ENCODE results near the gene COL6A1. TPM values are rescaled to one million over a fixed set of nuclear protein-coding genes. Genes with fewer than 3 reads are reported as not detected.

COL6A1 gene
- total and polyA plus RNA-seq, 2 of the 4 experiments (the other 2 are of a cell fraction), result 173 to 1,578 TPM

GRCh38 chr21:45993210-45994085 is 11.9 kb downstream of the COL6A1 start:
- Histone ChIP-seq H4K8ac (ENCODE audit: low read depth in 2 of 2, low read length in 2 of 2) (no peak overlapping the region), H3K9me3 (ENCODE audit: control insufficient read depth, insufficient read depth, low read length) (no peaks in the 10 kb centered on the region), H3K4me2 (ENCODE audit: low read depth, low read length) (no peak overlapping the region), H3K9me1 (ENCODE audit: insufficient read depth, low read length) (0 out of 2 replicates have a peak, but pooled peaks cover 8% of the 10 kb centered on the region), H2AFZ (replicated peaks; ENCODE audit: low read length, poor library complexity) (peak overlapping the region; percentile 59), H3K36me3 (ENCODE audit: control insufficient read depth, insufficient read depth, low read length) (peaks cover 97% of the 10 kb centered on the region), H2BK120ac (ENCODE audit: low read depth, low read length) (no peak overlapping the region), H3K23ac (ENCODE audit: low read depth, low read length) (no peak overlapping the region), H3K27me3 (ENCODE audit: control insufficient read depth, insufficient read depth, low read length) (no peaks in the 10 kb centered on the region), H3K79me1 (ENCODE audit: low read depth in 1 of 2, low read length in 2 of 2) (peaks cover 26 to 89% of the 10 kb centered on the region in 2 experiments), H3K4ac (ENCODE audit: low read depth, low read length) (no peak overlapping the region), H2BK20ac (ENCODE audit: low read depth, low read length) (no peak overlapping the region), H2BK15ac (ENCODE audit: low read depth, low read length) (no peak overlapping the region), H3K4me3 (ENCODE audit: insufficient read depth, low read depth, low read length) (no peak overlapping the region), H3K56ac (ENCODE audit: extremely low read depth, insufficient read depth, low read length) (no peak overlapping the region), H3K14ac (replicated peaks; ENCODE audit: low read depth, low read length) (no peak overlapping the region), H4K91ac (ENCODE audit: insufficient read depth, low read depth, low read length) (no peak overlapping the region), H2BK5ac (ENCODE audit: low read depth, low read length, poor library complexity, severe bottlenecking) (peak overlapping the region; percentile 5), H4K20me1 (ENCODE audit: insufficient read depth, low read length) (peaks cover 88% of the 10 kb centered on the region), H3K18ac (ENCODE audit: low read depth, low read length) (no peak overlapping the region), H2AK9ac (replicated peaks; ENCODE audit: low read depth, low read length, poor library complexity) (peak overlapping the region; percentile 84), H3K4me1 (ENCODE audit: control insufficient read depth, insufficient read depth, low read length) (0 out of 2 replicates have a peak, but pooled peaks cover 1% of the 10 kb centered on the region), H2AK5ac (ENCODE audit: low read depth, low read length) (no peak overlapping the region; the same call in 1 of the 2 replicates), H3K9ac (ENCODE audit: low read depth, low read length) (no peak overlapping the region), H4K5ac (ENCODE audit: low read depth, low read length) (no peak overlapping the region), H3K27ac (ENCODE audit: insufficient read depth, low read length) (peak overlapping the region; percentile 22; the same call in 1 of the 2 replicates)
- no peak for ATAC-seq (ENCODE audit: low read depth)
- dilution Hi-C loops (cut with HindIII; ENCODE audit: low sequenced_read_pairs, unreplicated experiment), result no loop called here
- no TSS peak for BruUV-seq (replicated peaks)
- in situ Hi-C loops (cut with MboI; ENCODE audit: low sequenced_read_pairs), result no loop called here
- ChIA-PET POLR2A (ENCODE audit: unreplicated experiment) (interaction anchor here (1.3 kb wide), 1 partner anchor 43 kb away, joined by 3 read pairs; no protein-coding TSS in a partner anchor), CTCF (no interaction called here)
- intact Hi-C loops (cut with micrococcal nuclease), result no loop called here
- WGBS, 2 experiments (ENCODE audit: extremely low coverage in 2 of 2, insufficient read length in 1 of 2), result 94% methylated on average over 9 of the region's 44 CpGs; no CpG with 5 or more reads in 1 of the 2 experiments
- DNase-seq, result no peak
- TF ChIP-seq RFX5 (IDR thresholded peaks at IDR 0.05; ENCODE audit: low read depth, low read length) (no peak), RCOR1 (IDR thresholded peaks at IDR 0.05; ENCODE audit: insufficient replicate concordance, low read length) (no peak), CHD1 (IDR thresholded peaks at IDR 0.05; ENCODE audit: low read depth, low read length) (no peak), CTCF (conservative IDR thresholded peaks at IDR 0.05; ENCODE audit: low read depth, low read length) (no peak), NFE2L2 (IDR thresholded peaks at IDR 0.05; ENCODE audit: low read depth, low read length) (no peak), CEBPB (IDR thresholded peaks at IDR 0.05; ENCODE audit: low read depth, low read length) (no peak), USF2 (IDR thresholded peaks at IDR 0.05; ENCODE audit: low read depth, low read length) (no peak), POLR2A (IDR thresholded peaks at IDR 0.05; ENCODE audit: low read depth, low read length) (no peak), SMC3 (IDR thresholded peaks at IDR 0.05; ENCODE audit: low read depth, low read length) (no peak), MAZ (IDR thresholded peaks at IDR 0.05; ENCODE audit: borderline replicate concordance, low read depth, low read length) (no peak), MAFK (IDR thresholded peaks at IDR 0.05; ENCODE audit: low read depth, low read length) (no peak), MXI1 (IDR thresholded peaks at IDR 0.05; ENCODE audit: borderline replicate concordance, low read depth, low read length) (no peak), FOS (IDR thresholded peaks at IDR 0.05; ENCODE audit: low read depth, low read length) (no peak), ELK1 (IDR thresholded peaks at IDR 0.05; ENCODE audit: borderline replicate concordance, low read depth, low read length) (no peak)

Data from IMR-90 (cell line).